GM12801 (cell line): ENCODE measurements around the gene P2RX4.

ENCODE experiments used
- TF ChIP-seq, protein P1 (sequence below): IDR thresholded peaks from one replicate; pipeline ENCODE4 v1.5.1; 2011; ENCODE audit warnings: control low read depth; ENCODE audit not compliant: insufficient read length; ENCODE audit errors: extremely low read depth

The P2RX4 gene

DNA sequence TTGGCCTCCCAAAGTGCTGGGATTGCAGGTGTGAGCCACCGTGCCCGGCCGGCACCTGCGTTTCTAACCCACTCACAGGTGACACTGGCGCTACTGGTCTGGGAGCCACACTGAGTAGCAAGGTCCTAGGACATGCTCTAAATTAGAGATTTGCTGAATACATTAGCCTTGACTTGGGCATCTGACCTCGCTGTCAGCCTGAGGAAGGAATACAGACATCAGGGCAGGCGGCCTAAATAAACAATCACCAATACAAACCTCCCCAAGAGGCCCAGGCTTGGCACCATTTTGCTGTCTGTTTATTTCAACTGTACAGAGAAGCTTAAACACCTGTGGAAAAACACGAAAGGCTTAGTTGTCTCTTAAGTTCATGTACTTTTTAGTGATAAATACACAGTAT lies 27.5 kb downstream of the P2RX4 start:
- TF ChIP-seq, protein P1, sequence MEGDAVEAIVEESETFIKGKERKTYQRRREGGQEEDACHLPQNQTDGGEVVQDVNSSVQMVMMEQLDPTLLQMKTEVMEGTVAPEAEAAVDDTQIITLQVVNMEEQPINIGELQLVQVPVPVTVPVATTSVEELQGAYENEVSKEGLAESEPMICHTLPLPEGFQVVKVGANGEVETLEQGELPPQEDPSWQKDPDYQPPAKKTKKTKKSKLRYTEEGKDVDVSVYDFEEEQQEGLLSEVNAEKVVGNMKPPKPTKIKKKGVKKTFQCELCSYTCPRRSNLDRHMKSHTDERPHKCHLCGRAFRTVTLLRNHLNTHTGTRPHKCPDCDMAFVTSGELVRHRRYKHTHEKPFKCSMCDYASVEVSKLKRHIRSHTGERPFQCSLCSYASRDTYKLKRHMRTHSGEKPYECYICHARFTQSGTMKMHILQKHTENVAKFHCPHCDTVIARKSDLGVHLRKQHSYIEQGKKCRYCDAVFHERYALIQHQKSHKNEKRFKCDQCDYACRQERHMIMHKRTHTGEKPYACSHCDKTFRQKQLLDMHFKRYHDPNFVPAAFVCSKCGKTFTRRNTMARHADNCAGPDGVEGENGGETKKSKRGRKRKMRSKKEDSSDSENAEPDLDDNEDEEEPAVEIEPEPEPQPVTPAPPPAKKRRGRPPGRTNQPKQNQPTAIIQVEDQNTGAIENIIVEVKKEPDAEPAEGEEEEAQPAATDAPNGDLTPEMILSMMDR: no peak

DNA sequence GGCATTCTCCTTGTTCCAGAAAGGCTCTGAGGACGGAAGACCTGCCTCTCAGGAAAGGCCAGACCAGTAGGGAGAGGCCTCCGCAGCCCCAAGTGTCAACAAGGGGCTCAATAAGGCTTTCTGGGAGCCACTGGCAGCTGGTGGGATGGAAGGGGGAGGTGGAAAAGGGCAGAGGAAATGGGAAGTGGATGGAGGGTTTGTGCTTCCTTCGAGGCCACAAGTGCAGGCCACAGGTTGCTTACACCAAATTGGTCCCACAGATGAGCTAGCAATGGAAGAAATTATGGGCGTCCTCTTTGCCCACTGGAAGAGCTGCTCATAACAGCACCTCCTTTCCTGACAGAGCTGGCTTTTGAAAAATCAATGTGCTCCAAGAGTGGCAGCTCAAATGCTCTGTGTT lies 28.2 kb downstream of the P2RX4 start:
- TF ChIP-seq, protein P1: no peak

- TF ChIP-seq, protein P1: no peak
These were observed 28.8 kb downstream of the P2RX4 start for GRCh38 chr12:121238604-121239350.

DNA sequence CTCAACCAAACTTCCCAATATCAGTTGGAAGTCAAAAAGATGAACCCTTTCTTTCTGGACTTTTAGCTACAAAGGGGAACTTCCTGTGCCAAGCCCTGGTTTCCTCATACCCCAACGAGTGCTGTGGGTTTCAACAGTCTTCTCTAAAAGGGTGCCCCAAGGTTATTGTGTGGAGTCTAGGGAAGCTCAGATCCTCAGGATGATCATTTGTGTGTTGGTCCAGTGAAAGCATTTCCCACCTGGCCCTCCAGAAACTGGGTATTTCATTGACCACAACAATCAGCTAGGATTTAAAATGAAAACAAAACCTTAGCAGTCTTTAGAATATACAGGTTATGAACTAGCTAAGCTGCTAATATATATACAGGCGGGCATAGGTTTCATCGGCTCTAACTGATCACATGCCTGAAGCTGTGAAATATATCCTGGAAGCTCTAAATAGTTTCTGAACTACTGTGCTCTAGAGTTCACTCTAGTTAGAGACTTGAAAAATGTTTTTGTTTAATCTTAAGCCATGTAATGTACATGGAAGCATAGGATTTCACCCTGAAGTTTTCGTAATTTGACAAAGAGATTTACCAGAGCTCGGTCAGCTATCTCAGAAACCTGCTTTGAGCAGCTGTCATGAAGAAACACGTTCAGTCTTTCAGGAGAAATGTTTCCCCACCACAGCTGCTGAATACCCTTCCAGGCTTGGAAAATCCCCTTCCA lies 29.6 kb downstream of the P2RX4 start:
- TF ChIP-seq, protein P1: no peak

DNA sequence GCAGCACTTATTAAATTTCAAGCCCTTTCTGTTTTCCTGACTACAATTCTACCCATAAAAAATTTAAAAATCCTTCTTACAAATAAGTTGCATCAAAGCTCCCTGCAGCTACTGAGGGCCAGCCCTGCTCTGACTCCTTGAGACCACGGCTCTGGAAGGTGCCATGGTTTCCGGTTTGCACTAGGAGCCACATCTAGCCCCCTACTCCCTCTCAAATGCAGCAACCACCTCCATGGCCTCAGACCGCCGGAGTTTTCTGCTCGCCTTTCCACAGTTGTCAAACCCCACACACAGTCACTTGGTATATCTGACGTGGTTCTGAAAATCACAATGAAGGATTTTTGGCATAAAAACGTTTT lies 30.1 kb downstream of the P2RX4 start:
- TF ChIP-seq, protein P1: no peak

DNA sequence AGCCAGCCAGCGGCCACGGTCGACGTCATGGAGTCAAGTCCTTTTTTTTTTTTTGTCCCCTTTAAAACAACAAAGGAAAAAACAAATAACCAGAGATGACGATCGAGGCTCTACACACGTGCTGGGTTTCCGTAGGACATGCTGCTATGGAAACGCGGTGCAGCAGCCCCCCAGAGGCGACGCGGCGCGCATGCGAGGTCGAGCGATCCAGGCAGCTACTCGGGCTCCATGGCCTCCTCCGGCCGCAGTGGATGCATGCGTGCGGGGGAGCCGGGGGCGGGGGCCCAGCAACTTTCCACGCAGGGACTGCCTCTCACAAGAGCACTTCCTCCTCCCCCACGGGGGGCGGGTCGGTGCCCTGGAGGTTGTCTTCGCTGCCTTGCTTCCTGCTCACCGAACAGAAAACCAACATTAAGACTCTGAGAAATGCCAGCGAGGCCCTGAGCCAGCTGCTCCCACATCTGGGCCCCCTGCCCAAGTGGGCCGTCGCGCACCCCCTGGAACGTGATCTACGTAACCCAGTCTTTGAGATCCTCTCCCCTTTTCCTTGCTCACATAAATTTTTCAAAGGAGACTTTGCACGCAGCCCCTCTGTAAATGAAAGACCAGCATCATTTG lies 30.7 kb downstream of the P2RX4 start:
- TF ChIP-seq, protein P1: no peak

DNA sequence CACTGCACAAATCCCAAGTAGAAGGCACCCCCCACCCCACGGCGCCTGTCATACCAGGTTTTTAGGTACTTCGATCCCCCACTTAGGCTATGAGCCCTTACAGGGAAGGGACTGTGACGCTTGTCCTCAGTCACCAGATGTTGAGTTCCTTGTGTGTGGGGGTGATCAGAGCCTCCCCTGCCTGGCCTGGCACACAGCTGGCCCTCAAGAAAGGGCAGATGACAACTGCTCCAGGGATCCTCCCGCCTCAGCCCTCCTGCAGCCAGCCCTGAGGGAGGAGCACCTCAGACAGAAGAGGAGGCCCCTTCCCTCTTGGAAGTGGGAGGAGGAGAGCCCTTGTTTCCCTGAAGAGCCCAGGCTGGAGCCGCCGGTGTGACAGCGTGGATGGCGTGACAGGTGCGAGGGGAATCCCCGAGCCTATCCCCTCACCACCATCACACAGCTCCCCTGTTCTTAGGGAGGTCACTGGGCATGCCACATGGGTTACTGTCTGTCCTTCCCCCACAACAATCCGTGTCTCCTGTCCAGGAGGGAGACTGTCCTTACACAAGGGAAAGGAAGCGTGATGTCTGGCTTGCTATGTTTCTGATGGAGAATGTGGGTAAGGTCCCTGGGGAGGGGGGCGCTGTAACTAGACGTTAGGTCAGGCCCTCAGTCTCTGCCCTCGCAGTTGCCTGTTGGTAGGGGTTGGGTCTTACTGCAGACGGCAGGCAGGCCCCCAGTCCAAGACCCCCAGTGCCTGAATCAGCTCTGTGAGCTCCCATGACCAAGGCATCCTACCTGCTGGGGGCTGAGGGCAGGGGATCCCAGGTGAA lies 31.4 kb downstream of the P2RX4 start:
- TF ChIP-seq, protein P1: no peak
